DND-41 (cell line): ENCODE results near the gene SEC63.
"Not testable (repeated sequence)": the region's sequence is repeated elsewhere in the genome, so short reads cannot be mapped to it uniquely, and the experiment has no call there.

Experiments
- ATAC-seq: fragments of 200-7000 bp; cut with Tn5 transposase; 3 replicates; pipeline ENCODE4 v1.9.1; 2021; ENCODE audit warnings: low read depth; ENCODE audit not compliant: insufficient read depth
- DNase-seq: peaks from one replicate; pipeline ENCODE4 v3.0.0-alpha.2; 2020
- H2AFZ ChIP-seq: 2 replicates; pipeline ENCODE4 v1.6.0; 2012; ENCODE audit warnings: low read depth, low read length
- H3K27ac ChIP-seq: 2 replicates; pipeline ENCODE4 v1.5.1; 2012; ENCODE audit warnings: low read length, inconsistent platforms
- H3K27me3 ChIP-seq: fragments of 200-600 bp; sonication (generic); 2 replicates; pipeline ENCODE4 v1.6.0; 2012; ENCODE audit warnings: low read length, mild to moderate bottlenecking, inconsistent platforms; ENCODE audit not compliant: insufficient read depth, poor library complexity
- H3K36me3 ChIP-seq: 2 replicates; pipeline ENCODE4 v1.5.1; 2012; ENCODE audit warnings: low read length, inconsistent platforms; ENCODE audit not compliant: insufficient read depth
- H3K4me1 ChIP-seq: 2 replicates; pipeline ENCODE4 v1.5.1; 2012; ENCODE audit warnings: mild to moderate bottlenecking, low read length; ENCODE audit not compliant: insufficient read depth
- H3K4me2 ChIP-seq: 2 replicates; pipeline ENCODE4 v1.6.0; 2012; ENCODE audit warnings: mild to moderate bottlenecking, moderate library complexity, low read length, inconsistent platforms; ENCODE audit not compliant: insufficient read depth
- H3K4me3 ChIP-seq, 2 experiments: fragments of 200-600 bp in 1 of 2; shearing (Covaris generic) in 1 of 2; 2 replicates each; pipeline ENCODE4 v1.5.1; 2012 to 2016; ENCODE audit warnings: inconsistent platforms in 2 of 2, low read length in 2 of 2, mild to moderate bottlenecking in 2 of 2, low read depth in 1 of 2, moderate library complexity in 1 of 2
- H3K79me2 ChIP-seq: 2 replicates; pipeline ENCODE4 v1.6.0; 2012; ENCODE audit warnings: low read length, inconsistent platforms; ENCODE audit not compliant: insufficient read depth
- H3K9ac ChIP-seq: 2 replicates; pipeline ENCODE4 v1.6.0; 2012; ENCODE audit warnings: low read depth, mild to moderate bottlenecking, inconsistent platforms, low read length, moderate library complexity
- H3K9me3 ChIP-seq: 2 replicates; pipeline ENCODE4 v1.5.1; 2012; ENCODE audit warnings: low read length, moderate library complexity, mild to moderate bottlenecking, inconsistent platforms; ENCODE audit not compliant: insufficient read depth, severe bottlenecking
- H4K20me1 ChIP-seq: 2 replicates; pipeline ENCODE4 v1.6.0; 2012; ENCODE audit warnings: low read length; ENCODE audit not compliant: insufficient read depth
- EZH2 ChIP-seq: IDR thresholded peaks from 3 replicates; pipeline ENCODE4 v1.6.1; 2012; ENCODE audit warnings: borderline replicate concordance, low read depth, mild to moderate bottlenecking, moderate library complexity, low read length, inconsistent platforms; ENCODE audit not compliant: severe bottlenecking
- TF ChIP-seq, protein P1 (sequence below): IDR thresholded peaks from 2 replicates; pipeline ENCODE4 v1.5.1; 2012; ENCODE audit warnings: borderline replicate concordance, low read length, moderate library complexity, mild to moderate bottlenecking; ENCODE audit not compliant: poor library complexity, severe bottlenecking; ENCODE audit errors: extremely low read depth

Gene SEC63

DNA sequence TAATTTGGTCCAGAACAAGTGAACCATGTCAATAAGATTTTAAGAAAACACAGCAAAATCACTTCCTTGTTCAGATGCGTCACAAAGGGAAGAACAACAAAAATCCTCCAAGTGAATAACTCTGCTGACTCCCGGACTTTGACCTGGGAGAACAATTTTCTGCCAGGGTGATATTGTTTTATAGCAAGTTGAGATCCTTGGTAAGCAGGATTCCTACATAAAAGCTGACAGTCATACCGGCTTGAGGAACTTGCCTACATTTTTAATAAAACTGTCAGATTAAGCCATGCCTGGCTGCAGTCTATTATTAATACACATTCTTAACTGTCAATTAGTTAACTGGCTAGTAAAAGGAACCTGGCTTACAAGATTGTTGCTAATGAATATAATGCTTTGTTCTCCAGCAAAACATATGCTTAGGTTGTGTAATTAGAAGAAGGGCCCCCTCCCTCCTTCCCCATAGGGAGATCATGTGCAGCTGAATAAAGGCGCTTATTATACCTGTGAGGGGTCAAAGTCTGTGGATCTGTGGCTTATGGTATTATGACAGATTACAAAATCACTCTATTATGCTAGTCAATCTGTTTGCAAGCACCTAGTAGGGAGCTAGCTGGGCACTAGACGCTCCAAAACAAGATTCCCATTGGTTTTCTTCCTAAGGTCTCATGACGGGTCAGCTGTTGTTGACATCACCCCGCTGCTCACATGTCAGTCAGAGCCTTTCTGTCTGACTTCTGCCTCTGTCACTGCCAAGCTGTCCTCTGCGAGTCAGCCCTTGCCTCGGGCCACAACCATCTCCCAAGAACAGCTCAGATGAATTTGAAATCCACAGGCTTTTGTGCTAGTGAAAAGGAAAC, 44.6 kb upstream of the SEC63 start:
- TF ChIP-seq, protein P1, sequence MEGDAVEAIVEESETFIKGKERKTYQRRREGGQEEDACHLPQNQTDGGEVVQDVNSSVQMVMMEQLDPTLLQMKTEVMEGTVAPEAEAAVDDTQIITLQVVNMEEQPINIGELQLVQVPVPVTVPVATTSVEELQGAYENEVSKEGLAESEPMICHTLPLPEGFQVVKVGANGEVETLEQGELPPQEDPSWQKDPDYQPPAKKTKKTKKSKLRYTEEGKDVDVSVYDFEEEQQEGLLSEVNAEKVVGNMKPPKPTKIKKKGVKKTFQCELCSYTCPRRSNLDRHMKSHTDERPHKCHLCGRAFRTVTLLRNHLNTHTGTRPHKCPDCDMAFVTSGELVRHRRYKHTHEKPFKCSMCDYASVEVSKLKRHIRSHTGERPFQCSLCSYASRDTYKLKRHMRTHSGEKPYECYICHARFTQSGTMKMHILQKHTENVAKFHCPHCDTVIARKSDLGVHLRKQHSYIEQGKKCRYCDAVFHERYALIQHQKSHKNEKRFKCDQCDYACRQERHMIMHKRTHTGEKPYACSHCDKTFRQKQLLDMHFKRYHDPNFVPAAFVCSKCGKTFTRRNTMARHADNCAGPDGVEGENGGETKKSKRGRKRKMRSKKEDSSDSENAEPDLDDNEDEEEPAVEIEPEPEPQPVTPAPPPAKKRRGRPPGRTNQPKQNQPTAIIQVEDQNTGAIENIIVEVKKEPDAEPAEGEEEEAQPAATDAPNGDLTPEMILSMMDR = no peak
- TF ChIP-seq EZH2 = no peak
- H3K9ac ChIP-seq = no peak overlapping the region

DNA sequence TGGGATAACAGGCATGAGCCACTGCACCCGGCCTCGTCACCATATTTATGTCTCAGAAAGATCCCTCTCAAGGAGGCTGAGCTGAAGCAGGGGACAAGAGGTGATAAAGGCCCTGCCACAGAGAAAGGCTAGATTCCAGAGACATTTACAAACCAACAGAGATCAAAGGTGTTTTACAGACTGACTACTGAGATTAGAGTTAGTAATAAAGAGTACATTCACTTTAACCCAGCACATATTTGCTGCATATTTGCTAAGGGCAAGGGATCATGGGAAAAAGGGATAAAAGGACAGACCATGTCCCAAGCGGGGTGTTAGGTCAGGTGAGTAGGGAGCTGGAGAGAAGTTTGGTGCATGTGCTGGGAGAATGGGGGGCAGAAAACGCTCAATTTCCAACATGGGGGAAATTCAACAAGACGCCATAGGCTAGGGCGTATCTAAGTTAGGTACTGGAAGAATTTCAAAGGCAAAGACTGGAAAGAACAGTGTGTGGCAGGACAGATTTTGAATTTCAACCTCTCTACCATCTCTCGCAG, 43.8 kb upstream of the SEC63 start:
- Histone ChIP-seq H3K4me2 (no peak overlapping the region), H3K9ac (no peak overlapping the region), H2AFZ (no peak overlapping the region), H3K36me3 (no peaks in the 10 kb centered on the region), H3K4me1 (no peaks in the 10 kb centered on the region), H4K20me1 (no peaks in the 10 kb centered on the region), H3K27me3 (no peaks in the 10 kb centered on the region), H3K9me3 (no peaks in the 10 kb centered on the region), H3K79me2 (no peaks in the 10 kb centered on the region), H3K27ac (no peak overlapping the region), H3K4me3 (no peak overlapping the region)
- no peak for ATAC-seq
- TF ChIP-seq, protein P1 = no peak
- TF ChIP-seq EZH2 = no peak
- DNase-seq = no peak

More for the DNA sequence above, 44.6 kb upstream of the SEC63 start:
- no peak overlapping the region for H2AFZ ChIP-seq
- ATAC-seq = no peak
- H3K79me2 ChIP-seq = no peaks in the 10 kb centered on the region
- no peaks in the 10 kb centered on the region for H4K20me1 ChIP-seq
- no peaks in the 10 kb centered on the region for H3K36me3 ChIP-seq
- H3K4me2 ChIP-seq = no peak overlapping the region
- no peak overlapping the region for H3K4me3 ChIP-seq
- no peak for DNase-seq
- no peak overlapping the region for H3K27ac ChIP-seq
- H3K4me1 ChIP-seq = no peaks in the 10 kb centered on the region
- H3K27me3 ChIP-seq = no peaks in the 10 kb centered on the region
- H3K9me3 ChIP-seq = no peaks in the 10 kb centered on the region

DNA sequence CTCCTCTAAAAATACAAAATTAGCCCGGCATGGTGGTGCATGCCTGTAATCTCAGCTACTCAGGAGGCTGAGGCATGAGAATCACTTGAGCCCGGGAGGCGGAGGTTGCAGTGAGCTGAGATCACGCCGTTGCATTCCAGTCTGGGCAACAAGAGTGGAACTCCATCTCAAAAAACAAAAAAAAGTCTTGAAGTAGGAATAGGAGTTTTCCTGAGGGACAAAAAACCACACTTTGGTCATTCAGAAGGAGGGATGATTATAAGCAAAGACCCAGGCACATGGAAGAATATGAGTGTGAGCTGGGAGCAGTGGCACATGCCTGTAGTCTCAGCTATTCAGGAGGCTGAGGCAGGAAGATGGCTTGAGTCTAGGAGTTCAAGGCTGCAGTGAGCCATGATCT, 42.3 kb upstream of the SEC63 start:
- H2AFZ ChIP-seq, H3K79me2 ChIP-seq, H3K4me2 ChIP-seq, H4K20me1 ChIP-seq, H3K4me1 ChIP-seq, H3K27ac ChIP-seq, H3K36me3 ChIP-seq, ATAC-seq, H3K27me3 ChIP-seq, H3K9ac ChIP-seq, H3K9me3 ChIP-seq, H3K4me3 ChIP-seq, DNase-seq: not testable (repeated sequence)

DNA sequence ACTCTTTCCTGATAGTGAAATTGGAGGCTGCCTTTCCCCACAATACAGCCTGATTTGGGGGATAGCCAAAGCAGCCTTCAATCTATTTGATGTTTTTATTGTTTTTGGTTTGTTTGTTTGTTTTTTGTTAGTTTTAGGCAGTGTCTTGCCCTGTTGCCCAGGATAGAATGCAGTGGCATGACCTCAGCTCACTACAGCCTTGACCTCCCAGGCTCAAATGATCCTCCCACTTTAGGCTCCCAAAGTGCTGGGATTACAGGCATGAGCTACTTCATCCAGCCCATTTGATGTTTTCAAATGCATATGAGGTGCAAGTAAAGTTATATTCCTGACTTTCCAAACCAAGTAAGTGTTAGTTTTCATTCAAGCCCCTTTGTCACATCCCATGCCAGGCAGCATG, 41.3 kb upstream of the SEC63 start:
- ATAC-seq = no peak
- no peak overlapping the region for H3K4me3 ChIP-seq
- no peak overlapping the region for H3K4me2 ChIP-seq
- H3K9ac ChIP-seq = no peak overlapping the region
- H4K20me1 ChIP-seq = no peaks in the 10 kb centered on the region
- no peak overlapping the region for H2AFZ ChIP-seq
- no peaks in the 10 kb centered on the region for H3K27me3 ChIP-seq
- TF ChIP-seq, protein P1 = no peak
- no peak for TF ChIP-seq EZH2
- H3K4me1 ChIP-seq = no peaks in the 10 kb centered on the region
- DNase-seq = no peak
- H3K9me3 ChIP-seq = no peaks in the 10 kb centered on the region
- no peak overlapping the region for H3K27ac ChIP-seq
- no peaks in the 10 kb centered on the region for H3K79me2 ChIP-seq
- no peaks in the 10 kb centered on the region for H3K36me3 ChIP-seq
